ENCODE results near the gene SLC8A1.

Gene SLC8A1

GRCh38 chr2:40380721-40381120 lies 71.2 kb downstream of the SLC8A1 start:
- DNase-seq = no peak

GRCh38 chr2:40380041-40380440 lies 71.8 kb downstream of the SLC8A1 start:
- no peak for DNase-seq

GRCh38 chr2:40374543-40375240 lies 77.2 kb downstream of the SLC8A1 start:
- DNase-seq = no peak

DNA sequence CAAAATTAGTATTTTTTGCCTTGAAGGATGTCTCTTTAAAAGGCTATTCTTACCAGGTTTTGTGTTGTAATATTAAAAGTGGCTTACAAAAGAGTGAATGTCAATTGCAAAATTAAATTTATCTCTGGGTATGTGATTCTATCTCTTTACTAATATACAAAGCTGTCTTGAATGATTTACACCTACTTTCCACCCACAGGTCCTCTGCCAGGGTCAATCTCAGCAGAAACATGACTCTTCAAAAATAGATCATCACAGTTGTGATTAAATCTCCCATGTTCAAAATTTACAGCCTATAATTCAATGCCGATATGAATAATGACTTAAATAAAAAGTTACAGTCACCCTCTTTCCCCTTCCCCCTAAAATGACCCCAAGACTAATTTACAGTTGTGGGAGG lies 78.8 kb downstream of the SLC8A1 start:
- DNase-seq = no peak

GRCh38 chr2:40372283-40372985 lies 79.5 kb downstream of the SLC8A1 start:
- DNase-seq = no peak

DNA sequence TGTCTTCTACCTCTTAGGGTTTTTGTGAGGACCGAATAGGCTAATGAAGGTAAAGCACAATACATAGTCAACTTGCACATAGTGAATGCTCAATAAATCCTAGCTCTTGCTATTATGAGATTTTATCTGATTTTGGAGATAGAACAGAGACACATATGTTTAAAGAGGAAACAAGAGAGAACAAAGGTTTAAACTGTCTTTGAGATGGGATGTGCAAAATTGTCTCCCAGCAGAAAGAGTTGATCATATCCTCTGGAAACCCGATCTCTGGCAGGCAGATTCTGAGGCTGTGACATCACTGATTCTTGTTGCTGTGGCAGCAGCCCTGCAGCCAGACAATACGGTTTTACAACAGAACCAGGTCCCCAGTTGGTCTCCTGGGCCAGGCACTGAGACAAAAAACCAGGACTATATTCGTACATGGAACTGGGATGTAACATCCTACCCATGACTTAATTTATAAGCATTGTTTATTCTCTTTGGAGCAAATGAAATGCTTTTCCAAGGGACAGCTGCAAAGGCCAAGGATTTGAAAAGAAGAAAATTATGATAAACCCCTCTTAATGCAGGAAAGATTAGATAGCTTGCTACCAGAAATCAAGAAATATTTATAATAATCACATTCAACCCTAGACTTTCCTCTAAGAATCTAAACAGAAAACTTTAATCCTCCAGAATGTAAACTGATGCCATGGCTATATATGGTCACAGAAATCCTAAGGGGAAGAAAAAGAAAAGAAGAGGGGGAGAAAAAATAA lies 80.2 kb downstream of the SLC8A1 start:
- no peak for DNase-seq

DNA sequence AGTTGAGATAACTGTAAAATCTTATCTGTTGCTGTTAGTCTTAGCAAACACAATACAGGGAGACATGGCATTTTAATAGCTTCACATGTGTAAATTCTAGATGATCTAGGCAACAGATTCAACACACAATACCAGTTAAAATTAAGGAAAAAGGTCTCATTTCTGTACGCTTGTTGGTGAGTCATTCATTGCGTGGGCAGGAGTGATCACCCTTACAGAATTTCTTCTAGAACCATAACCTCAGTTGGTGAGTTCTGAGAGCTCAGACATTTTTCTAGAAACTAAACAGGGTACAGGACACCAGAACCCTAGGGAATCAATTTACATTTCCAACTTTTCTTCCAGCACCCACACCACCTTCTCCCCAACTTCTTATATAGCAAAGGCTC lies 81.9 kb downstream of the SLC8A1 start:
- no peak for DNase-seq

DNA sequence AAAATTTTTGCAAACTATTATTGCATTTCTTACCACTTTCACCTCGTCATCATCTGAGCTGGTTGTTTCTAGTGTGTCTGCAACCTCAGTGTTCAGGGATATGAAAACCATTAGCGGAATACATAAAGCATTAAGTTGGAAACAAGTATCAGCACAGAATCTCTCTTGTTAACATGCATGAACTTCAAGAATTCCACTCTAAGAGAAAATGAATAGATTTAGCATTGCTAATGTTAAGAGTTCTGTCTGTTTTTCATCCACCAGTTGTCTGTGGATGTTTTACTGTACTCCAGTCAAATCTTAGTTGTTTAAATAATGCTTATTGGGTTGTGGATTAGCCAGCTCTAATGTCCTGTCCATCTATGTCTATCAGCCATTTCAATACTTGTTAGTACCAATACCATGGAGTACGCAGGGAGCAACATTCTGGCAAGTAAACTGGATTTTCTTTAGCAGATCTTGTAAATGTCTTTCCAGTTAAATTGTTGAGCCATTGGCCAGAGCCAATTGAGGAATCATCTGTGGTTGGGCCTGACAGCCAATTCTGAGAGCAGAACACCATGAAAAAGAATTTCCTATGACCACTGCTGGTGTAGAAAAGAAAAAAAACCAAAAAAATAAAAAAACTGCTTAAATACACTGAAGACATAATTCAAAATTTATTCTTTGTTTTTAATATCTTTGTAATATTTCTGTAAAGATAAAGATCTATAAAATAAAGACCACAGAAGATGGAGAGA lies 82.5 kb downstream of the SLC8A1 start:
- DNase-seq = no peak

DNA sequence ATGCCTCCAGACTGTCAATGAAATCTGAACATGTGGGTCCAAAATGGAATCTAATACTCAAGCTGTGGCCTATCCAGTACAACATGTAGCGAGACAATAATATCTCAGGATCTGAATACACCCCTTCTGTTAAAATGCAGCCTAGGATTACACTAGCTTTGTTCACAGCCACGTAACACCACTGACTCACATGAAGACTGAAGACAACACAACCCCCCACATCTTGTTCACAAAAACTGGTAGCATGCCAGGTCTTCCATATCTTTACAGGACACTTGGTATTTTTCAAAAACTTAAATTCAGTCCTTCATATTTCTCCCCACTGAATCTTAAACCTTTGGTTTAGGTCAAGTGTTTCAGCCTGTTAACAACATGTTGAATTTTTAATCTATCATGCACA lies 84.2 kb downstream of the SLC8A1 start:
- DNase-seq = no peak

GRCh38 chr2:40367032-40367431 lies 84.9 kb downstream of the SLC8A1 start:
- no peak for DNase-seq

DNA sequence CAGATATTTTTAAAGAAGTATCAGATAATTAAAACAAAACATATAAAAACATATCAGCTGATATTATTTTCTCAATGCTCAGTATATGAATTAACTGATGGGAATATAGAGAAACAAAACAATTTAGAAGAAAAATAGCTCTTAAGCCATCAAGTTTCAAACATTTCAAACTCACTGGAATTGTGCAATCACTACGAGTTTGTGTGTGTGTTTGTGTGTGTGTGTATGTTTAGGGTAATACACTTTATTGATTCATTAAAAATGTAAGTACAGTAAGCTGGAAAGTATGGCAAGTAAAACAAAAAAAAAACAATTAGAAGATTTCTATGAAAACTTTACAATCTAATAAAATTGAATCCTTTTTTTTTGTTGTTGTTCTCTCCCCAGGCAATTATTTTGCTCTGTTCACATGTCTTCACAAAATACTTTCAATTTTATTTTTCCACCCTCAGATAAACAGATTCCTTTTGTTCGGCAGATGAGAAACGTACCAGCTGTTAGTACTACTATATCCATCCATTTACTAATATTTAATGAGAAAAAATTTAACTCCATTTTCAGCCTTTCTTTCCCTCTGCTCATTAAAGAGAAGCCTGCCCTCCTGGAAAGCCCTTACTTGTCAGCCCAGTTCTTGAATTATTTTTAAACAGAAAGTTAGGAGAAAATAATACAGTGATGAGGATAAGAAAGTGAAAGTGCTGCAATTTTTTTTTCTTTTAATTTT lies 87.6 kb downstream of the SLC8A1 start:
- DNase-seq = no peak

GRCh38 chr2:40363631-40364030 lies 88.3 kb downstream of the SLC8A1 start:
- no peak for DNase-seq

DNA sequence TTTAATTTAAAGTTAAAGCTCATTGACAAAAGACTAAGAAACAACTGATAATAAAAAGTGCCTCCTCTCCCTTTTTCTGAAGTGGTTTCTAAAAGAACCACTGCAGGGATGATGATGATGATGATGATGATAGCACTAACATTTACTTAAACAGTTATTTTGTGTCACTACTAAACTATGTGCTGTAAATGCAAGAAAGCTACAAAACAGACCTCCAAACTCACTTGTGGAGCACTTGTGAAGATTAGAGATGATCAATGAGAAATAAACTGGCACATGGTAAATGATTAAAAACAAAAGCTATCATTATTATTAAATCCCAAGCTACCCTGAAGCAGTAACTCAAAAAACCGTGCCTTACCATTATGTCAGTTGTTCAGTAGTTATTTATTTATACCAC lies 88.7 kb downstream of the SLC8A1 start:
- no peak for DNase-seq

DNA sequence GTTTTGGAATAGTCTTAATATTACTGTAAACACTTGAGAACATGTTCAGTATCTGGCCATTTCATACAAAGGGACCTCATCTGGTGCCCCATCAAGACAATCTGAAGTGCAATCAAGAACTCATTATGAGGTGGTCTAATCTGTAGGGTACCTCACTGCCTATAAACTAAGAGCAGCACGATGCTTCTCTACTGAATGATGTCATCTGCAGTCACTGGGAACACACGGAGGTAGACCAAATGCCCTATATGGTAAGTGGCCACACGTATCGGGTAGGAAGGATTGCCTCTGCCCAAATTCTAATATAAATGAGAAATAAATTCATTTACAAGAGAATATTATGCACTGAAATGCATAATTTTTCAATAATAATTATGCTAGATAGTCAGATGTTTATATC lies 90.4 kb downstream of the SLC8A1 start:
- no peak for DNase-seq

GRCh38 chr2:40360652-40361051 lies 91.2 kb downstream of the SLC8A1 start:
- no peak for DNase-seq

DNA sequence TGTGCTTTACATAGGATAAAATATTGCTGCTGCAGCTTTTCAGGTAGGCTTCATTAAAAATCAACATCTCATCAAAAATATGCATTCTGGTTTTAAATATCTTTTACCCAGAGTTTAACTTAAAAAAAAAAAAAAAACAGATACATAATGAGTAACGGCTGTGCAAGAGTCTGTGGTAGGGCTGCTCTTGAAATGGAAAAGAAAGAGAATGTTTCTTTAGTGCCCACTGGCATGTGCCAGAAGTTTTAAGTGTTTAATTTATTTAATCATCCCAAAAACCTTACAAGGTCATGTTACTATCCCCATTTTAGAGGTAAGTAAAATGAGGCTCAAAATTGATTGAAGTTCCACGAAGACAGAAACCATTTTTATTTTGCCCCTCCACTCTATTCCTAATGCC lies 92.1 kb downstream of the SLC8A1 start:
- DNase-seq = no peak

GRCh38 chr2:40358783-40359182 lies 93.1 kb downstream of the SLC8A1 start:
- DNase-seq = no peak

DNA sequence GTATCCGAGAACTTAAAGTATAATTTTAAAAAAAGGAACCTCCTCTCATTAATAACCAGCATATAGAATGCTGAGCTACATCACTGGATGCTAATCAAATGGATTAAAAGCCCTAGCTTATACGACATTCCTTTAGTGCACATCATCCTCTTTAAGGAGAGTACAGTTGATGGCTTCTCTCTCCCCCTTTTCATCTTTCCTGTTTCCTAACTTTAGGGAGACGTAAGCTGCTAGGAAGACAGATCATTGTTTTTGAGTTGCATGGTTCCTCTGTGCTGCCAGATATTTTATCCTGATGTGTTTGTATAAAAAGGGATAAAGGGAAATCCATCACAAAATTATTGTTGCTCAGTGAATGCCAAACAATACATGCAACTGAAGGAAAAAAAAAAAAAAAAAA lies 94.2 kb downstream of the SLC8A1 start:
- DNase-seq = no peak

- no peak for DNase-seq
Observed at GRCh38 chr2:40355451-40355850, 96.4 kb downstream of the SLC8A1 start.

DNA sequence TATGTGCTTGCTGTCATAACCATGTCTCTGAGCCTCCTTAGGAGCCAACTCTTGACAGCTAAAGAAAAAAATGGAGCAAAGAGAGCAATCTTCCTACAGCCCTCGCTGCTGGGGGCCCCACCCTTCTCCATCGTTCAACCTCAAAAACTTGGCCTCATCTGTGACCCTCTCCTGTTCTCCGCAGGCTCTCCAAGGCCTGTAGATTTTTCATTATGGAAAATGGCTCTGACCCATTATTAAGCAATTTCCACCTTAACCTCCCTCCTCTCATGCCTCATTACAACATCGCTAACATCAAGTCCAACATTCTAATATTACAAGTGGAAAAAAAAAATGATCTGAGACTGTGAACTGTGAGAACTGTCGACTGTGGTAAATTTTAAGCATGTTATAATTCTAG lies 98.7 kb downstream of the SLC8A1 start:
- DNase-seq = no peak

DNA sequence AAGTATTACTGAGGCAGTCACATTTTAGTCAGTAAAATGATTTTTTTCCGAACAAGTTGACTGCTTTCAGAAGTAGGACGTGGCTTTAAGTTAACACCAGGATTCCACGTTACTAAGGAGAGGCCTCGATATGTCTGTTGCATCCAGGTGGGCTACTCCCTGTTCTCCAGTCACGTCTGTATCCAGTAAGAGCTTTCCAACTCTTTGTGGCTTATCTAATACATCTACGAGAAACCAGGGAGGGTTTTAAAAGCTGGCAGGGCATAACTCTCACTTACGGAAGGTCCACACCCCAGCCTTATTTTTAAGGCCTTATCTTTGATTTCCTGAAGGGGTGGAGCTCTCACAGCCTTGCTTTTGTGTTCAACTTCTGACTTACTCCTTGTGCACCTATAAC lies 99.2 kb downstream of the SLC8A1 start:
- DNase-seq = no peak

DNA sequence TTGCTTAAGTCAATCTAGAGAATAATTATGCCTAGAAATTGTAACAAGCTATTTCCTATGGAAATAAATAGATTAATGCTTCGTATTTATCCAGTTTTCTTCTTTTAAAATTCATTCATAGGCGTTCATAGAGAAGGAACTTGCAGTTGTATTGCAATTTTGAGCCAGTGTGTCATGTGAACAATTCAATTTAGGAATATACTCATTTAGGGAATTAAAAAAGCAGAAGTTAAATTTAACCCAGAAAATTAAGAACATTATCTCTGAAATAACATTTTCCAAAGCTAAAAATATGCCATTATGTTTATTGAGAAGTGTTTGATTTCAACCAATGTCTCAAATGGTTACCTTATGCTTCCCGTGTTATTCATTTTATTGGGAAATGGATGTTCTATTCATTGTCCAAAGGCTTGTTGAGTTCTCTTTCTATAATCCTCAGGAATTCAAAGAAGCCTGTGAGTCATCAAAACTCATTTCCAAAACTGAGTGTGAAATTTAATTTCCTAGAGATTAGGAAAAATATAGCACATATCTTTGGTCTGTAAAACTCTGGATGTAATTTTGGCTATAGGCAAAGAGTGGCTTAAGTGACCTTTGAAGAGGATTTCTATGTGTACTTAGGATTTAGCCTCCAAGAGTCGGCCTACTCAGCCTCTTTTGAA lies 99.7 kb downstream of the SLC8A1 start:
- DNase-seq = no peak

Measured in CD4-positive, alpha-beta T cell treated with Interleukin-21 for 1 hour (primary cell).